Esophagus muscularis mucosa (tissue), 4 donors: ENCODE data around the gene PIMREG. TPM values are rescaled to one million over a fixed set of nuclear protein-coding genes. Genes with fewer than 3 reads are reported as not detected.
A peak's percentile ranks its signal among the peaks of the same experiment; 100 is the strongest.

Source experiments
- DNase-seq: peaks from one replicate; pipeline ENCODE4 v3.0.0-alpha.2; 2017; ENCODE audit errors: extremely low spot score
- H3K27ac ChIP-seq, 4 donors: fragments of 200-600 bp; sonication (generic); replicated peaks in 1 of 4; 1 replicate in 3 of 4; 2 replicates in 1 of 4; pipeline ENCODE4 v1.5.1; 2016 to 2019; ENCODE audit warnings: mild to moderate bottlenecking in 1 of 4
- H3K27me3 ChIP-seq, 4 donors: fragments of 200-600 bp; sonication (generic); one replicate each; pipeline versions ENCODE4 v1.5.1 to v1.6.0; 2016 to 2019
- H3K36me3 ChIP-seq, 4 donors: fragments of 200-600 bp; sonication (generic); one replicate each; pipeline ENCODE4 v1.5.1; 2016 to 2019
- H3K4me1 ChIP-seq, 4 donors: fragments of 200-600 bp; sonication (generic); one replicate each; pipeline ENCODE4 v1.5.1; 2016 to 2019
- H3K4me3 ChIP-seq, 4 donors: fragments of 200-600 bp; sonication (generic); 1 replicate in 2 of 4; 2 replicates in 2 of 4; pipeline ENCODE4 v1.5.1; 2016 to 2019; ENCODE audit warnings: mild to moderate bottlenecking in 4 of 4, moderate library complexity in 1 of 4
- H3K9me3 ChIP-seq, 4 donors: fragments of 200-600 bp; sonication (generic); 1 replicate in 3 of 4; 2 replicates in 1 of 4; pipeline ENCODE4 v1.5.1; 2016 to 2019
- EP300 ChIP-seq: sonication (generic); formaldehyde crosslinking; IDR thresholded peaks from one replicate; pipeline ENCODE4 v1.6.1; 2017; ENCODE audit warnings: antibody characterized with exemption
- POLR2A ChIP-seq: fragments of 450-650 bp; IDR thresholded peaks from one replicate; pipeline ENCODE4 v1.6.1; 2017; ENCODE audit warnings: antibody characterized with exemption, moderate library complexity, mild to moderate bottlenecking, low read depth
- POLR2AphosphoS5 ChIP-seq, 2 donors: sonication (generic); formaldehyde crosslinking; IDR thresholded peaks; one replicate each; pipeline ENCODE4 v1.6.1; 2017; ENCODE audit warnings: antibody characterized with exemption in 2 of 2
- WGBS: methylation state at CpG from one replicate; pipeline ENCODE4 v1.1.5; 2018; 5-methylcytosine and 5-hydroxymethylcytosine counted together
- intact Hi-C: fragments of 100-400 bp; cut with DNase I; formaldehyde crosslinking; loops from one replicate; pipeline ENCODE4 v1.15.1; 2023
- total RNA-seq, 4 donors: library from RNA; depleted of rRNA; stranded (reverse); fragments of >200 nt; gene quantifications; one replicate each; pipeline versions ENCODE4 v1.1.0 to v1.2.1, GENCODE V29; 2016
- TF ChIP-seq, protein P1 (sequence below), 3 experiments: fragments of 200-600 bp in 2 of 3; fragments of 450-650 bp in 1 of 3; sonication (generic) in 2 of 3; IDR thresholded peaks; one replicate each; pipeline ENCODE4 v1.5.1; 2017 to 2019; ENCODE audit warnings: antibody characterized with exemption in 3 of 3, mild to moderate bottlenecking in 2 of 3, moderate library complexity in 1 of 3

Gene PIMREG
- total RNA-seq, 4 donors from 2014 or later: 0.80 TPM; not detected in 3

DNA sequence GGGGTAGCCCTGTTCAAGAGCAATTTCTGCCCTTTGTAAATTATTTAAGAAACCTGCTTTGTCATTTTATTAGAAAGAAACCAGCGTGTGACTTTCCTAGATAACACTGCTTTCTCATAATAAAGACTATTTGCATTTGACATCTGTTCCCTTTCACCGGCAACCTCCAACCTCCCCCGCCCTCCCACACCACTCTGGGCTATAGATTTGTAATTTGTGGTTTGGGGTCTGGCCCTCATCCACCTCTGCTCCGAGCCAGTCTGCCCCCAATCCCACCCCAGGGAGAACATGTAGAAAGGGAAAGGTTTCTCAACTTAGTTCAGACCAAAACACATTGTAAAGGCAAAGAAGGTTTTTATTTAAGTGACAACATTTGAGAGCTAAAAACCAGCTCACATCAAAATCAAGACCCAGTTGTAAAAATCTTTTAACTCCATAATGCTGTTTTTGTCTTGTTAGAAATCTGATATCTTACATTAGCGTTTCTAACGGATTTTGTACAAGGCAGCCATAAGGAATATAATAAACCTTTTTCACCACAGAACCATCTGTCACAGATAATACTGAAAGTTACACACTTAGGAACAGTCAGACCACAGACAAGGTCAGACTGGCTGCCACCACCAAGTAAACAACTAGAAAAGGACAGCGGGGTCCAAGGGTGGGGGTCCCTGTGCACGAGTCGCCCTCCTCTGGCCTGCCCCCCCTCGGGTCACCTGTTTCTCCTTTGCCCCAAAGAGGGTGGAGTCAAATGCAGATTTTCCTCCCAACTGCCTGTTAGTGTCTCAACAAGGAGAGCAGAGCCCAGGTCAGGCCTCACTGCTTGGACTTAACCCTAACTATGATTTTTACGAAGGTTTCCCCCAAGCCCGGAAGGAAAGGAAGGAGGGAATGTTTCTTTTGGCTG, 6.9 kb downstream of the PIMREG start:
- H3K27me3 ChIP-seq: peaks cover 0 to 5% (median 0%) of the 10 kb centered on the region in 4 donors
- peaks cover 5 to 21% (median 8%) of the 10 kb centered on the region in 4 donors for H3K4me1 ChIP-seq
- intact Hi-C loops: no loop called here
- no peak for TF ChIP-seq POLR2AphosphoS5 (IDR thresholded peaks at IDR 0.05)
- no peak overlapping the region for H3K4me3 ChIP-seq
- H3K36me3 ChIP-seq: peaks cover 0 to 21% (median 2%) of the 10 kb centered on the region in 4 donors
- 45% methylated on average over 8 of the region's 12 CpGs for WGBS
- no peak for DNase-seq
- no peak overlapping the region for H3K27ac ChIP-seq
- H3K9me3 ChIP-seq: no peaks in the 10 kb centered on the region

DNA sequence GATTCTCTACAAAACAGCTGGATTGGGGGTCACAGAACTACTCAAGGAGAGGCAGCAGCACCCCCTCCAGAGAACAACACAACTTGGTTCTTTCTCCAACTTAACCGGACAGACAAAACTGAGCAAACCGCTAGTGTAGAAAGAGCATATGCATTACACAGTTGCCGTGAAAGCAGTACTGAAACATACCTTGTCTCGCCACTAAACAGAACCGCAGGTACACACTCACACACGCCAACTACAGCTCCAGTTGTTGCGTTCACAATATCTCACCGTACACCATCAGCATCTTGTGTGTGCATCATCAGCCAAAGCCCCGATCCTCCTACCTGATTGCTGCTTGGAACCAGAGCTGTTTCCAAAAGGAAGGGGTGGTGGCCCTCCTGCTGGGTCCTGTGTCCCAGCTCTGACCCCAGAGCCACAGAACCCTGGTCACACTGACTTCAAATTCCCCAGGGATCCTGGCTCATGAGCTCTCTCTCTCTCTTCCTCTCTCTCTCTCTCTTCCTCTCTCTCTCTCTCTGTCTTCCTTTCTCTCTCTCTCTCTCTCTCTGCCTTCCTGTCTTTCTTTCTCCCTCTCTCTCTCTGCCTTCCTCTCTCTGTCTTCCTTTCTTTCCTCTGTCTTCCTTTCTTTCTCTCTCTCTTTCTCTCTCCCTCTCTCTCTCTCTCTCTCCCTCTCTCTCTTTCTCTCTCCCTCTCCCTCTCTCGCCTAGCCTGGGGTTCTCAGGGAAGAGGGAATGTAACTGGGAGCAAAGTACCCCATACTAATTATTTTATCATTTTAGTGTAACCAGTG, 8.4 kb downstream of the PIMREG start:
- H3K4me3 ChIP-seq: no peak overlapping the region
- peaks cover 0 to 5% (median 0%) of the 10 kb centered on the region in 4 donors for H3K27me3 ChIP-seq
- H3K4me1 ChIP-seq: peaks cover 12 to 33% (median 19%) of the 10 kb centered on the region in 4 donors
- H3K36me3 ChIP-seq: peaks cover 0 to 21% (median 2%) of the 10 kb centered on the region in 4 donors
- 92% methylated on average over 10 of the region's 10 CpGs for WGBS
- intact Hi-C loops: no loop called here
- H3K9me3 ChIP-seq: no peaks in the 10 kb centered on the region
- TF ChIP-seq EP300 (no peak), POLR2A (no peak), POLR2AphosphoS5 (IDR thresholded peaks at IDR 0.05) (no peak)
- TF ChIP-seq, protein P1, sequence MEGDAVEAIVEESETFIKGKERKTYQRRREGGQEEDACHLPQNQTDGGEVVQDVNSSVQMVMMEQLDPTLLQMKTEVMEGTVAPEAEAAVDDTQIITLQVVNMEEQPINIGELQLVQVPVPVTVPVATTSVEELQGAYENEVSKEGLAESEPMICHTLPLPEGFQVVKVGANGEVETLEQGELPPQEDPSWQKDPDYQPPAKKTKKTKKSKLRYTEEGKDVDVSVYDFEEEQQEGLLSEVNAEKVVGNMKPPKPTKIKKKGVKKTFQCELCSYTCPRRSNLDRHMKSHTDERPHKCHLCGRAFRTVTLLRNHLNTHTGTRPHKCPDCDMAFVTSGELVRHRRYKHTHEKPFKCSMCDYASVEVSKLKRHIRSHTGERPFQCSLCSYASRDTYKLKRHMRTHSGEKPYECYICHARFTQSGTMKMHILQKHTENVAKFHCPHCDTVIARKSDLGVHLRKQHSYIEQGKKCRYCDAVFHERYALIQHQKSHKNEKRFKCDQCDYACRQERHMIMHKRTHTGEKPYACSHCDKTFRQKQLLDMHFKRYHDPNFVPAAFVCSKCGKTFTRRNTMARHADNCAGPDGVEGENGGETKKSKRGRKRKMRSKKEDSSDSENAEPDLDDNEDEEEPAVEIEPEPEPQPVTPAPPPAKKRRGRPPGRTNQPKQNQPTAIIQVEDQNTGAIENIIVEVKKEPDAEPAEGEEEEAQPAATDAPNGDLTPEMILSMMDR (IDR thresholded peaks at IDR 0.05): no peak
- no peak overlapping the region for H3K27ac ChIP-seq
- DNase-seq: no peak

DNA sequence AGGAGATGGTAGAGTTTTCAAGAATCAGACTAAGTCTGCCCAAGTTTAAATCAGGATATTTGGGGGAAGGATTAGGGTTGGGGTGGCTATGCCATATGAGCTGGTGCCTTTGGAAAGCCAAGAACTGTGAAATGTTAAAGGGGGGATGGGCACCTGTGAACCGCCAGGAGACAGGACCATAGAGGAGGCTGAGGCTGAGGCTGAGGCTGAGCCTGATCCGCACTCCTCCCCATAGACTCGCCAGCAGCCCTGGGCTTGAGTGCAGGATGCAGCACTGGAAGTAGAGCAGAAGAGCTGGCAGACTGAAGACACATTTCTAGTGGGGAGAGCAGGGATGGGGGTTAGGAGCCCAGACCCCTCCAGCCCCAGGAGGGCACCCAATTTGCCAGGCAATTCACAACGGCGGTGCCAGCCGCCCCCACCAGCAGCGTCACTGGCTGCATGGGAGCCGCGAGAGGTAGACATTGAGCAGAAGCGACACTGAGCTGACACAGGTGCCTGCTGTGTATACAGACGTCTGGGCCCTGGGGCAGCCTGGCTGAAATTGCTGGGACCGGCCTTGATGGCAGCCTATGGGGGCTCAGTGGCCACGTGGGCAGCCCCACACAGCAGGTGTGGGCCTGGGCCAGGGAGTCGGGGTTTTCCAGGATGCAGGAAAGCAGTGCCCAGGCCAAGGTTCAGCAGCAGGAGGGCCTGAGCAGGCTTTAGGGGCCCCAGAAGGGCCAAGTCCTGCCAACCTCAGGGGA, 9.2 kb downstream of the PIMREG start:
- no peak for DNase-seq

DNA sequence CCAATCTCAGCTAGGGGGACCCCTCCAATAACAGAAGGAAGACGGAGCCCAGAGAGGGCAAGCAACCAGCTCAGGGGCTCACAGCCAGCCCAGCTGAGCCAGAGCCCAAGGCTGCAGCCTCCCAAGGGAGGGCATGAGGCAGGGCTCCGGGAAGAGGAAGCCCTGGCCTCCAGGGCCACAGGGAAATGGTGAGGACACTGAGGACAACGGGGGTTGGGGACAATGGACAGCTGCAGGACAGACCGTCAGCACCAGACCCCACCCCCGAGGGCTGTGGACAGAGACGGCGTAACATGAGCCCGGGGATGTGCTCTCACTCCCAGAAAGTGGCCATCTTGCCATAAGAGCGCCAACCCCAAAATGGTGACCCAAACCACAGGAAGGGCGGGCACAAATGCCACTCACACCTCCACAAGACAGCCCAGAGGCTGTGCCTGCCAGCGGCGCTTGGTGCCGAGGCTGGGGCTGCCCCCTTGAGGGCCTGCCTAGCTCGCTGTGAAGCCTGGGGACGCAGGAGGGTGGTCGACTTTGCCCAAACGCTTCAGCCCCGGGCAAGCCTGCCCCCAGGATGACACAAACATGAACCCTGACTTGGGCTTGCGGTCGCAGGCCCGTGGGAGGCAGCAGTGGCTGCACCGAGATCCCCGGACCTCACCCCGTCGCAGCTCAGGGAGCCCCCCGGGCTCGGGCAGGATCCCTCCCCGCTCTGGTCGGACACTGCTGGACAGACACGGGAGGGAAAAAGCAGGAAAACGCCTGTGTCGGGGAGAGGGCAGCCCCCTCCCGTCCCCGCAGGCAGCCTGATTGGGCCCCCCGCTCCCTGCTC, 10.5 kb downstream of the PIMREG start:
- Histone ChIP-seq H3K4me3 (peak overlapping the region in 3 of 4 donors; percentile 24 to 32 (median 30)), H3K27ac (no peak overlapping the region), H3K9me3 (no peaks in the 10 kb centered on the region), H3K4me1 (peaks cover 13 to 41% (median 26%) of the 10 kb centered on the region in 4 donors), H3K27me3 (peaks cover 0 to 5% (median 0%) of the 10 kb centered on the region in 4 donors), H3K36me3 (peaks cover 0 to 25% (median 5%) of the 10 kb centered on the region in 4 donors)
- DNase-seq: no peak
- WGBS: 62% methylated on average over 12 of the region's 35 CpGs
- intact Hi-C loops: no loop called here
- TF ChIP-seq EP300 (no peak), POLR2AphosphoS5 (IDR thresholded peaks at IDR 0.05) (no peak), POLR2A (no peak)
- TF ChIP-seq, protein P1 (IDR thresholded peaks at IDR 0.05): no peak

More for the DNA sequence above, 9.2 kb downstream of the PIMREG start:
- H3K9me3 ChIP-seq: no peaks in the 10 kb centered on the region
- H3K4me1 ChIP-seq: peaks cover 13 to 41% (median 26%) of the 10 kb centered on the region in 4 donors
- H3K27ac ChIP-seq: no peak overlapping the region
- peaks cover 0 to 5% (median 0%) of the 10 kb centered on the region in 4 donors for H3K27me3 ChIP-seq
- H3K36me3 ChIP-seq: peaks cover 0 to 19% (median 5%) of the 10 kb centered on the region in 4 donors
- TF ChIP-seq POLR2A (no peak), EP300 (no peak), POLR2AphosphoS5 (IDR thresholded peaks at IDR 0.05) (no peak)
- TF ChIP-seq, protein P1 (IDR thresholded peaks at IDR 0.05): no peak
- WGBS: 66% methylated on average over 14 of the region's 14 CpGs
- H3K4me3 ChIP-seq: no peak overlapping the region
- intact Hi-C loops: no loop called here
